ENCODE measurements around the gene CLCN4.

Gene CLCN4

GRCh38 chrX:10117301-10117700 is 39.5 kb upstream of the CLCN4 start:
- peaks cover 0 to 32% of the 10 kb centered on the region in 2 experiments; a peak in 1 of 3 replicates for H3K36me3 ChIP-seq (ENCODE audit: control insufficient read depth in 2 of 2, insufficient read depth in 1 of 2, low read length in 2 of 2)
- no peak overlapping the region for H3K4me3 ChIP-seq (ENCODE audit: low read depth, low read length)
- H3K9me3 ChIP-seq (ENCODE audit: control insufficient read depth, insufficient read depth, low read depth, low read length) = no peaks in the 10 kb centered on the region
- ChIA-PET CTCF (interaction anchor here (0.6 to 7.2 kb wide), 3 partner anchors 121 to 1368 kb away, joined by 3 to 29 read pairs (median 6); no protein-coding TSS in a partner anchor), POLR2A (no interaction called here)
- H3K4me1 ChIP-seq (ENCODE audit: control insufficient read depth, insufficient read depth, low read length) = no peaks in the 10 kb centered on the region
- no peak overlapping the region for H3K27ac ChIP-seq (ENCODE audit: extremely low read depth, low read depth, low read length)
- TF ChIP-seq ZNF692 (tag by site-specific recombination; IDR thresholded peaks at IDR 0.05) (no peak), ZNF292 (tag by site-specific recombination; IDR thresholded peaks at IDR 0.05; ENCODE audit: borderline replicate concordance, low read depth) (no peak), ZNF791 (tag by site-specific recombination; IDR thresholded peaks at IDR 0.05) (no peak)

GRCh38 chrX:10117864-10118377 is 38.9 kb upstream of the CLCN4 start:
- ChIA-PET POLR2A (no interaction called here), CTCF (interaction anchor here (0.7 to 7.2 kb wide), 6 partner anchors 8 to 1302 kb away, joined by 3 to 29 read pairs (median 4); no protein-coding TSS in a partner anchor)
- no peaks in the 10 kb centered on the region for H3K4me1 ChIP-seq (ENCODE audit: control insufficient read depth, insufficient read depth, low read length)
- no peak overlapping the region for H3K27ac ChIP-seq (ENCODE audit: extremely low read depth, low read depth, low read length)
- H3K4me3 ChIP-seq (ENCODE audit: low read depth, low read length) = no peak overlapping the region
- peaks cover 0 to 36% of the 10 kb centered on the region in 2 experiments; a peak in 1 of 3 replicates for H3K36me3 ChIP-seq (ENCODE audit: control insufficient read depth in 2 of 2, insufficient read depth in 1 of 2, low read length in 2 of 2)
- TF ChIP-seq ZNF37A (tag by site-specific recombination; IDR thresholded peaks at IDR 0.05) (no peak), ZFP37 (tag by site-specific recombination; IDR thresholded peaks at IDR 0.05) (no peak), ZNF707 (tag by site-specific recombination; IDR thresholded peaks at IDR 0.05) (no peak), ZNF639 (tag by site-specific recombination; IDR thresholded peaks at IDR 0.05) (no peak), ATF2 (tag by site-specific recombination; IDR thresholded peaks at IDR 0.05; ENCODE audit: low read depth) (no peak), ZNF423 (tag by site-specific recombination; IDR thresholded peaks at IDR 0.05) (no peak), ZNF112 (tag by site-specific recombination; IDR thresholded peaks at IDR 0.05) (no peak), ZNF2 (tag by site-specific recombination; IDR thresholded peaks at IDR 0.05) (no peak), ZFP3 (tag by site-specific recombination; IDR thresholded peaks at IDR 0.05; ENCODE audit: low read depth) (no peak), ZNF280D (tag by site-specific recombination; IDR thresholded peaks at IDR 0.05) (no peak), GFI1B (tag by site-specific recombination; IDR thresholded peaks at IDR 0.05) (no peak), ZNF747 (tag by site-specific recombination; IDR thresholded peaks at IDR 0.05) (no peak), ZNF473 (tag by site-specific recombination; IDR thresholded peaks at IDR 0.05) (no peak), SP2 (tag by site-specific recombination; IDR thresholded peaks at IDR 0.05) (no peak), BCL11B (tag by site-specific recombination; IDR thresholded peaks at IDR 0.05; ENCODE audit: low read depth) (no peak)
- H3K9me3 ChIP-seq (ENCODE audit: control insufficient read depth, insufficient read depth, low read depth, low read length) = no peaks in the 10 kb centered on the region

All from HEK293 (cell line).